AML-193 (cell line): ENCODE data around the gene PHF23.
"Not testable (repeated sequence)": the region's sequence is repeated elsewhere in the genome, so short reads cannot be mapped to it uniquely, and the experiment has no call there.

Experiments used
- DNase-seq, 2 experiments: peaks; one replicate each; lab custom pipeline; 2025; lab: John Stamatoyannopoulos, UW

The PHF23 gene

DNA sequence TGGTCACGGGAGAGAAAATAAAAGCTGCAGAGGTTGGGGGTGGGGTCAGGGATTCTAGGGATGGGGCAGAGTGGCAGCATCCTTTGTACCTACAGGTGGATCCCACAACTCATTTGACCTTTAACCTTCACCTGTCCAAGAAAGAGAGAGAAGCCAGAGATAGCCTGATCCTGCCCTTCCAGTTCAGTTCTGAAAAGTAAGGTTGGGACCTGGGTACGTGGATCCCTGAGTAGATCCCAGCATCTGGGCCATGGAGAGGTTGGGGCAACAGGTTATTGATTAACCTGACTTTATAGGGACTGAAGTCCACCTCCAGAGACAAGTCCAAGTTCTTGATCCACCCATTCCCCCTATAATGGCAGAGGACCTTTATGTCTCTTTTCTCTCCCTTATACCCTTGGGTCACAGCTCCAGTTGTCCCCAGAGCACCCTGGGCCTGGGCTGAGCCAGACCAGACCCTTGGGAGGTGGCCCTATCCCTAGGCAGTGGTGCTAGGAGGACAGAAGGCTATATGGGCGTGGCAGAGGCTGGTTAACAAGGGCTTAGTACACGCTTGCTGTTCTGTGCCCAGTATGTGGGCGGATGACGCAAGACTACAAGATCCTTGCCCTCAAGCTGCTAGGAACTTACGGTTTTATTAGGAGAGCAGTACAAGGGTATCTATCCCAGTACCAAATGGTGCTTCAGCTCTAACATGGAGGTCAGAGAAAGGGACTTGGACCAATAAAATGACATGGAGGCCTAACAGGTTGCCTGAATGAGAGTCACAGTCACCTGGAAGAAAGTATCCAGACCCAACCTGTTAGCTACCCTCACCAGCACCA lies 19.7 kb upstream of the PHF23 start:
- DNase-seq: peak in 1 of 2 experiments; percentile 21

DNA sequence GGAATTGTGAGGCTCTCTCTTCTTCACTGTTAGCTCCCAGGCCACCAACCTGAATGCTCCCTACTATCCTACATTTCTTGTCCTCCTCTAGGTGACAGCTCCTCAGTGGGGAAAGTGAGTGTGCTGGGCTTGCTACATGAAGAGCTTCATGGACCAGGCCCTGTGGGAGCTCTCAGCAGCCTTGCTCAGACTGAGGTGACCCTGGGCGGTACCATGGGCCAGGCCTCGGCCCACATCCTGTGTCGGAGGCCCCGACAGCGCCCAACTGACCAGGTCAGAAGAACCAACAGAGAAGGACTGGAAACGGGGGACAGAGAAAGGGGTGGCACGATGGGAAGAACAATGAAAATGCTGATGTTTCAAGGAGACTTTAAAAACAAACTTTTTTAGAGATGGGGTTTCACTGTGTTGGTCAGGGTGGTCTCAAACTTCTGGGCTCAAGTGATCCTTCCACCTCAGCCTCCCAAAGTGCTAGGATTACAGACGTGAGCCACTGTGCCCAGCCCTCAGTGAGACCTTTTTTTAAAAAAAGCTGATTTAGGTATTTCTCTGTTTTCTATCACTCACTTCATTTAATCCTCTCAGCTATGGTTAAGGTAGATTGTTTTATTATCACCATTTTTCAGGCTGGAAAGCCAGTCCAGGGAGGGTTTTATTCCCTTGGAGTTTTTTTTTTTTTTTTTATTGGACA lies 17.7 kb upstream of the PHF23 start:
- DNase-seq: no peak

DNA sequence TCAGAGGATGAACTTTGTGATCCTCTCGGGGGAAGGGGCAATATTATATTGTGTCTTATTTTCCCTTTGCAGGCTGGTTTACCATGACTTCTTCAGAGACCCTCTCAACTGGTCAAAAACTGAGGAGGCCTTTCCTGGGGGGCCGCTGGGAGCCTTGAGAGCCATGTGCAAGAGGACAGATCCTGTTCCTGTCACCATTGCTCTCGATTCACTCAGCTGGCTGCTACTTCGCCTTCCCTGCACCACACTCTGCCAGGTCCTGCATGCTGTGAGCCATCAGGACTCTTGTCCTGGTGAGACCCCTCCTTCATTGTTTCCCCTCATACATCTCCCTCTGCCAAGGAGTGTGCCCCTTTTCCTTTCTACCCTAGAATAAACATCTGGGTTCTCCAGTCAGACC lies 15.3 kb upstream of the PHF23 start:
- no peak for DNase-seq

DNA sequence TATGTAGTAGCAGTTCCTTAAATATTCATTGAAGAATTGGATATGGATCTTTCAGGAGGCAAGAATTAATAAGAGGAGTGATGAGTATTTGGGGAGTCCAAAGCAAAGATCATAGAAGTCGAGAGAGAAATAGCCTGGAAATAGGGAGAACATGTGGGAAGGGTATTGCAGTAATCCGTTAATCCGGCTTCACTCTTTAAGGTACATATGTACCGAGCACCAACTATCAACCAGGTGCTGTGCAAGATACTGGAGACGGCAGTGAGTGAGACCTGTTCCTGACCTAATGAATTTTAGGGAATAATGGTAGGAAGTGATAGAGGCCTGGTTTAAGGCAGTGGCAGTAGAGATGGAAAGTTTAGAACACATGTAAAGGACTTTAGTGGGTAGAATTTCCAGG lies 13.8 kb upstream of the PHF23 start:
- no peak for DNase-seq

DNA sequence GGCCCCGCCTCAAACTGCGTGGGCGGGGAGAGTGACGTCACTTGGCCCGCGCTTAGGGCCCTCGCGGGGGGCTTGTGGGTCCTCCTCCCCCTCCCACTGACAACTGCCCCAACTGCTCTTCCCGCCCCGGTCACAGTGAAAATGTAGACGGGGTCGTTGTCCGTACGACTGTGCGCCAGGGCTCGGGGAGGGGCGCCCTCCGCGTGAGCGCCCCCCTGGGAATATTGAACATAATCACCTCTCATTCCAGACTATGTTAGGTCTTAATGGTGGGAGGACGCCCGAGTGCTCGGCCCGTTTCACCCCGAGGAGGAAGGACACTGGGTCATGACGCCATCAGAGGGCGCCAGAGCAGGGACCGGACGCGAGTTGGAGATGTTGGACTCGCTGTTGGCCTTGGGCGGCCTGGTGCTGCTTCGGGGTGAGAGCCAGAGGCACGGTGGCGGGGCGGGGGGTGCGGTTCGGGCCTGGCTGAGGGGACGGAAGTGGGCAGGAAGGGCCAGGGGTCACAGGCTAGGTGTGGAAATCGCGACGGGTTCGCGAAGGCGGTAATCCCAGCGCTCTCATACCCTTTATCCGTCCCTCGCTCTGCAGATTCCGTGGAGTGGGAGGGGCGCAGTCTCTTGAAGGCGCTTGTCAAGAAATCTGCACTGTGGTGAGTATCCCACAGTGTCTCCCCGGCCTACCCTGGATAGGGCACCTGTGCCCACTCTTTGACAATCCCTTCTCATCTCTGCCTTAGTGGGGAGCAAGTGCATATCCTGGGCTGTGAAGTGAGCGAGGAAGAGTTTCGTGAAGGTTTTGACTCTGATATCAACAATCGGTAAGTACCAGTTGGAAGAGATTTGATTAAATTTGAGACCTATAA lies 13.2 kb upstream of the PHF23 start, which contains the start of gene ELP5:
ELP5 (plus strand) TSS at position 40 of the 868 bp plus-strand sequence; CDS start at position 376, 336 bp downstream.
- peak; percentile 45 to 57 for DNase-seq

DNA sequence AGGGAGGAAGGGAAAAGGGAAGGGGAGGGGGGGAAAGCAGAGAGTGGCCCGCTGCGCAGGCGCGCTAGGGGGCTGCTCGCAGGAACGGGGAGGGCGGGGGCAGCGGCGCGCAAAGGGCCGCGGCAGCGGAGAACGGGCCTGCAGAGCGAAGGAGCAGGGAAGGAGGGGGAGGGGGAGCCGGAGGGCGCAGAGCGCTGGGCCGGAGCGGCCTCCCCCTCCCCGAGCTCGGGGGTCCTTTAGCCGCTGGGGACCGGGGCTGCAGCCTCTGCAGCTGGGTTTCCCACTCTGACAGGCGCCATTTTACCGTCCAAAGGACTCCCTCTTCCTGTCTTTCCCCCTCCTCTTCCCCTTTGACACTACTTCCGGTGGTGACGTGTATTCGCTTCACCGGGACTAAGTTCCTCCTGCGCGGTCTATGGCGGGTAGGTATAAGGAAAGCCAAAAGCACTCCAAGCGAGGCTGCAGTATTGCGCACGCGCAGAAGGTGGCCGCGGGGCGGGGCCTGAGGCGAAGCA lies 12.5 kb upstream of the PHF23 start, which contains the start of gene CTDNEP1:
CTDNEP1 (minus strand) TSS at position 74 of the 515 bp plus-strand sequence. CDS start 438 bp downstream, outside the sequence.
- peak; percentile 83 to 87 for DNase-seq

DNA sequence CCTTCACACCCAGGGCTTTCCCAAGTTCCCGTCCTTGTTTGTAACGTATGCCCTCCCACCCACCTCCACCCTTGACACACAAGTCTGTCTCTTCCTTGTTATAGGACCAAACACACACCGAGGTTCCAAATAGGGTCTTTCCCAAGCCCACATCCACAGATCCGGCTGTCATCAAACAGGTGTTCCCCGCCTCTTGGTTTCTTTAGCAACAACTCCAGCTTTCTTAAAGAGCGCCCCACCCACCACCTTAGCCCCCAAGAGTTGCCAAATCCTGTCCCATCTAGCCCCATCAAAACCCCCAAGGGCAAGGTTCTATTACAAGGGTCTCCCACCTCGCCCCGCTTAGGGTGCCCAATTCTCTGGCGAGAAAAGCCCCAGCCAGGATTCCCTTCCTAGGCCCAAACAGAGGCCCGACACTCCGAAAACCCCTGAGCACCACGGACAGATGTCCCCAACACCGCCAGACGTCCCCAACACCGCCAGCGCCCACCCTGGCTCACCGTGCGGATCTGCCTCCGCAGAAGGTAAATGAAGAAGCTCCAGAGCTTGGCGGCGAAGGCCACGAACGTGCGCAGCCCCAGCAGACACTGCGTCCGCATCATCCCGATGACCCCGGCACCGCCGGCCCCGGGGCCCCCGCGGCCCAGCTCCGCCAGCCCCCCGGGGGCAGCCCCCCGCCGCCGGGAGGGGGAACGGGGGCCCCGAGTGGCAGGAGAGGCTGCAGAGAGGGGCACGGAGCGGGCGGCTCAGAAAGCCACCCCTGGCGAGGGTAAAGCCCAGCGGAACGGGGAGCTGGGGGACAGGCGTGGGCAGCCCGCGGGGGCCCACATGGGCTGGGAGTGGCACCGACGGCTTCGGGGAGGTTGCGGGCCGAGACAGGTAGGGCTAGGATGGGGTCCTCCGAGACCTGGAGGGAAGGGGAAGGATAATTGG lies 11.7 kb upstream of the PHF23 start:
- DNase-seq: no peak

DNA sequence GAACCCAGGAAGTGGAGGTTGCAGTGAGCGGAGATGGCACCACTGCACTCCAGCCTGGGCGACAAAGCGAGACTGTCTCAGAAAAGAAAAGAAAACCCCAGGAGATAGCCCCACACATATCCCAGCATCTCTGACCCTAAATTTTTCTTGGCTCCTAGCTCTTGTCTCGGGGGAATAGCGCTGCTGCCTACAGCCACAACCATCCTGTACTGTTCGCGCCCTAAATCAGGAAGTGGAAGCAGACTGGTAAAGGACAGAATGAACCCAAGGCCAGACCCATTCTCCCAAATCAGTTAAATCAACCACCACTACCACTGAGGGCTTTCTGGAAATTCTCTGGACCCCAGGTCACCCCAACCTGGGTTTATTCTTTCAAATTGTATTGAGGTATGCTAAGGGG lies 10.6 kb upstream of the PHF23 start:
- peak in 1 of 2 experiments; percentile 13 for DNase-seq

DNA sequence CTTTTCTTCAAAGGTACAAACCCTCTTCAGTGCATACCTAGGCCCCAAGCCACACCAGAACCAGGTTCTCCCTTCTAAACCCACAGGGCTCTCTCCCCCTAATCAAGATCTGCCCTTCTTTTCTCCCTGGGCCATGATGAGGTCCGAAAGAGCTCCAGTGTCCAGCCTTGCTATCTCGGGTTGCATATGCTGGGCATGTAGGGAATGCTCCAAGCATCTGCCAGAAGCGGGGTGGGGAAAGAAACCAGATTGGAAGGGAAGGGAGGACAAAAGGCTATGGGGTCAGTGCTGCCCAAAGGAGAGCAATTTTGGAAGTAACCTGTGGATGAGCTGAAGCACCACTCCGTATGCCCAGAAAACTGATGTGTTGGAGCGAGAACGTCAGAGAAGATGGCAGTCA lies 10.0 kb upstream of the PHF23 start:
- DNase-seq: no peak

DNA sequence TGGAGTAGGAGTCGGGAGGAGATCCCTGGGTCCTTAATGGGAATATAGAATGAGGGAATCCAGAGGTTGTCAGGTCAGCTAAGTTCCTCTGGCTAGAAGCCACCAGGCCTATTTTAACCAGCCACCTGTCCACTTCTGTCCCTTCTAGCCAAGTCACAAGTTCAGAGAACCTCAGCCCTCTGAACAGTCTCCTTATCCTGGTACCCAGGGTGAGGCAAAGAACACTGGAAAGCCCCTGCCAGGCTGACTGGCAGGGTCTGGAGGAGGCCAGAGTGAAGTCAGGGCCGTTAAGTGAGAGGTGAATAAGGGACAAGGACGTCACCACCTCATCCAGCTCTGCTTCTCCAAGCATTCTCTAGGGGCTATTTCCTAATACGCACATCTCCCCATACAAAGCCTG lies 9.5 kb upstream of the PHF23 start:
- DNase-seq: no peak

DNA sequence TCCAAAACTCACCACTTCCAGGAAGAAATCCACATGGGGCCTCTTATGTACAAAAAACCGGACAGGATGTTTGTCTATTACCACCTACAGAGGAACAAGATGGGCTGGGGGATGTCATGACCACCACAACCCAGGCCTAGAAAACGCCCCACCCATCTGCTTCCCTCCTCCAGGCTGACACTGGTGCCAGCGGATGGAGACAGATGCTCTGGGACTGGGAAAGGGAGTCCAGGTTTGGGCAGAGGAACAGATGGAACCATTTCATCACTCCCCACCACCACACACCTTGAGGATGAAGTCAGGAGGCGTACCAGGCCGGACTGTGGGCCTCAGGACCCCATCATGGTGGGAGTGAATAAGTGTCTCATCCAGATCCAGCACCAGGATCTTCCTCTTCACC lies 7.5 kb upstream of the PHF23 start:
- DNase-seq: no peak

DNA sequence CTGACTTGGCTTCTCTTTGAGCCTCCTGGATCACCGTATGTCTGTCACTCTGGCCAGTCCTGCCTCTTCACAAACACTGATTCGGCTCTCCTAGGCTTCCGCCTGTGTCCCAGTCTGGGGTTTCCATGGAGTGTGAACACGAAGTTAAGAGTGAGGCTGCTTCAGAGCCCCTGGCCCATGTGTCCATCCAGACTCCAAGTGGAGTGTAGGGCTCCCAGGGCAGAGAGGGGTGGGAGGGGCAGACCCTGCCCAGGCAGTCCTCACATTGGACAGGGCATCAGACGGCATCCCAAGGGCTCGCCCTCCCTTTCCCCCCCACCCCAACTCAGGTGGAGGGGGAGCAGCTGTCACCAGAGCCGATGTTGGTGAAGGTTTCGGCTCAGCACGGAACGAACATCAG lies 4.6 kb upstream of the PHF23 start:
- not testable (repeated sequence) for DNase-seq

DNA sequence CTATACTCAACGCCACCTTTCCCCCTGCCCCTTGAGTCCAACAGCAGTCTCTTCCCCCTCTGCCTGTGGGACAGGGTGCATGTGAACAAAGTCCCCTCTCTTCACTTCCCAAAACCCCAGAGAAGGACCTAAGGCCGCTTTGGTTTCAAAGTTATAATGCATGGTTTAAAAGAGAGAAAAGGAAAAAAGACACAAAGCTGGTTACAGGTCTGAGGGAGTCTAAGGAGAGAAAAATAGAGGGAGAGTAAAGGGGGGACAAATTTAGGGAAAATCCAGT lies 4.1 kb upstream of the PHF23 start:
- DNase-seq: no peak

DNA sequence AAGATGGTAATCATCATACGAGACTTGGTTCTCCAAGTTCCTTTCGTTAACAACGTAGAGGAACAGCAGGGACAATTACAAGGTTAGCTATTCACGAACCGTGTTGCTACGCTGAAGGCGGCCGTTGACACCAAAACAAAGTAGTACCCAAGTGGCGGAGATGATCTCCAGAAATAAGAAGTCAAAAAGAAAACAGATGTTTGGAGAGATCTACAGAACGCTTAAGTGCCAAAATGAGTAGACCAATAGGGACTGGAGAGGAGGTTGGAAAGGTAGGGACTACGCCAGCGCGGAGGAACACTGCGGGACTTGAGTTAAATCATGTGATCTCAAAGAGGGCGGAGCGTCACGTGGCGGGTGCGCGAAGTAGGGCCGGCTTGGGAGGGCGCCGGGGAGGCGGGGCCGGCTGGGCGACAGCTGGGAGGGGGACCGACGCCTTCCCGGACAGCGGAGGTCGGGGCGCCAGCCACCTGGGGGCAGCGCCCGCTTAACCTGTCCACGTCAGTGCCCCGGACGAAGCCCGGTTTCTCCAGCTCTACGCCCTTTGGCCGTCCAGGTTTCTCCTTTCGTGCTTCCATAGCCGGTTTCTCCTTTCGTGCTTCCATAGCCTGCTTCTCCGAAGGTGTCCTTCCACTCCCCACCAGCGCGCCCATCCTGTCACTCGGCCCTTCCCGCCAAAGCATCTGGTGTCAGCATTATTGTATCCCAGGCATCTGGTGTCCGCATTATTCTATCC lies 3.6 kb upstream of the PHF23 start:
- DNase-seq: peak; percentile 43 to 61

DNA sequence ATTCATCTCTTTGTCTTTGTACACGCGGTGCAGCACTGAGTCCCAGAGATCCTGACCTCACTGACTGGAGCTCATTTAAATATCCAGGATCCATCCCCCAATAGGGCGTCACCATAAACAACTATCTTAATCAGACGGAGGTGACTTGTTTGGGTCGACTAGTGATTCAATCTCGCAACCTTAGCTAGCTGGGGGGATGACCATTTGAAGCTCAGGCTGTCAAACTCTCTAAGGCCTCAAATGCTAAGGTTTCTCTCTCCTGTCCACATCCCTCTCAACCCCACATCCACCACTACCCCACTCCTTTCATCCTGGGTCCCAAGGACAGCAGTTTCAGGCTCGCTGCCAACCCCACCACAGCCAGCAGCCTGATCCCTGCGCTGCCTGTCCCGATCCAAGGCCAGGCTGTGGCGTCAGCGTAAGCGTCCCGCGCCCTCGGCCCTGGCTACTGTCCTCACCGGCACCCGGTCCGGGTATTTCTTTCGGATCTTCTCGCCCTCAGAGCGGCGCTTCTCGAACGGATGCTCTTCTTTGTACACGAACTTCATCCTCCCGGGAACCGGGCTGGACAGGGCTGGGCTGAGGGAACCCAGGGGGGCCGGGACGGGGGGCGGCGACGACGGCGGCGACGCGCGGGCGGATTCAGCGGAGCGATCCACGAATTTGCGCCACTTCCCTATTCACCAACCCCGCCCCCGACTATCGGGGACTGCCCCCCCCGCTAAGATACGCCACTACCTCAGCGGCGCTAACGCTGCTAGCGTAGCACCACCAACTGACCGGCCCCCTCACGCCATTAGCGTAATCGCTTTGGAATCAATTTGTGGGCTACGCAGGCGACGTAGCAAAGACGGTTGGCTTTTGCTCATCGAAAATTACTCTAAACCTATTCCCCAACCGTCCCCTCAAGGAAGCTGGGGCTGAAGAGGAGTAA lies 2.8 kb upstream of the PHF23 start, which contains the start of gene GABARAP:
GABARAP (minus strand) TSS at position 667 of the 934 bp plus-strand sequence; CDS start at position 548, 119 bp downstream.
- DNase-seq: peak; percentile 39 to 47

DNA sequence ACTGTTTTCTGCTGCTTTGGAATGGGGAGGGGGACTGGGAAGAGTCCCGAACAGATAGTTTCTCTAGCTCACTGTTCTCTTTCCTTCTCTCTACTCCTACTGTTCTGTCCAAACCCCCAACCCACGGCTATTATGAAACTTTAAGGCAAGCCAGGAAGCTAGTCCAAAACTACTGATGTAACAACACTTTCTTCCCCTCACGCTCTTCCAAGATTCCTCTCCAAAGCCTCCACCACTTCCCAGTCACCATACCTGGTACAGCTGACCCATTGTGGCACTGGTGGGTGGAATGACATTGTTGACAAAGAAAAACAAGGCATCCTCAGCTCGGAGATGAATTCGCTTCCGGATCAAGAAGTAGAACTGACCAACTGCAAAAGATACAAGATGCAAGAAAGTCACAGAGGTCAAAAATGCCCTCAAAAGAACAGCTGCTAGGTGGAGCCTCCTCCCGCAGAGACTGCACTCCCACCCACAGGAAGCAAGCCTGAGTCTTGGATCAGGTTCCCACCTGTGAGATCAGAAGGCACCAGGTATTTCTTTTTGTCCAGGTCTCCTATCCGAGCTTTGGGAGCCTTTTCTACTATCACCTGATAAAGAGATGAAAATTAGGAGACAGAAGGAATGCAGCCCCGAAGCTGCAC lies 2.0 kb upstream of the PHF23 start:
- no peak for DNase-seq

DNA sequence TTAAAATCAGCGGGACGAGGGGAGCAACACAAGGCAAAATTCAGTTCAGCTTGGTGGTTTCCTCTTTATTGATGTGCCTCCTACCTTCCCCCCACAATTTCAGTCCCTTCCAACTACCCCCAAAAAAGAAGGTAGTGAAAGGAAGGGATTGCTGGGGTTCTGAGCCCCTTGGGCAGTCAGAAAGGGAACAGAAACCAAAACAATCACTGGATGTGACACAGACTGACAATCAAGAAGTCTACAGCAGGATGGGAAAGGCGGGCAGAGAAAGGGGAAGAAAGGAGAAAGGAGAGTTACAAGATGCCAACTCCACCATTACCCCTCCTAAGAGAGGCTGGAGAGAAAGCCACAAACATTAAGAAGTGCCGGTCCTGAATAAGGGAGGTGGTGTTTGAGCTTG lies 1.1 kb upstream of the PHF23 start:
- no peak for DNase-seq

DNA sequence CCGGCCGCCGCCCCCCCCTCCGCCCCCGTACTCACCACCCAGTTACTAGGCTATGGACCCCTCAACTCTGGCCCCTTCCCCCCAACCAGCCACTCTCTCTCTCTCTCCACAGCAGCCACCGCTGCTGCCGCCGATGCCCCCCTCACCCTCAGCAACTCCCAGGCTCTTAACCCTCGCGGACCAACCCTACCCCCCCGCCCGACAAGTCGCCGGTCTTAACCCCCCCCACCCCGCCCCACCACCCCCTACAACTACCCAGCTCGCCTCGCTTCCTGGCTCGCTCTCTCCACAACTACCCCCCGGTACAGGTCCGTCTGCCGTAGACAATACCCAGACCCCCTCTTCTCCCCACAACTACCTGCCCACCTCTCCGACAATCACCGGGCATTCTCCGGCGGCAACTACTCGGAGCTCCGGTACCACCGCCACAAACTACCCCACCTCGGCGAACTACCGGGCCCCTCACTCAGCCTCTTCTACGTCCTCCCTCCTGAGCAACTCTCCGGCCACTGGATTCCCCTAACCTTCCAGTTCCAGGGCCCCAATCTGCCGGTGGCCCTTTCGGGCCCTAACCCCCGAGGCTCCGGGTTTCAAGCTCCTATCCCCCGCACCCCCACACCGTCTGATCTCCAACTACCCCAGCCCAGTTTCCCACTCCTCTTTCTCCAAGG lies 702 bp downstream of the PHF23 start:
- DNase-seq: no peak
